ENCODE measurements around the gene AFAP1L2. TPM values are rescaled to one million over a fixed set of nuclear protein-coding genes. Genes with fewer than 3 reads are reported as not detected.

Gene AFAP1L2
- total RNA-seq, 1 experiment from 2014 or later, result not detected

GRCh38 chr10:114332301-114333192 is 71.8 kb downstream of the AFAP1L2 start:
- DNase-seq (ENCODE audit: low spot score), result no peak
- CTCF ChIA-PET, result no interaction called here
- POLR2A ChIA-PET (ENCODE audit: low non-redundant PET), result interaction anchor here (0.6 kb wide), 1 partner anchor 23 kb away, joined by 4 read pairs; no protein-coding TSS in a partner anchor
- BruUV-seq (replicated peaks), result no TSS peak
- H3K4me3 ChIP-seq (ENCODE audit: low read depth, low read length, poor library complexity, severe bottlenecking), result no peak overlapping the region
- no peak overlapping the region for H3K27ac ChIP-seq (ENCODE audit: low read depth, low read length, poor library complexity, severe bottlenecking)
- no peaks in the 10 kb centered on the region for H3K27me3 ChIP-seq (replicated peaks; ENCODE audit: insufficient read depth, low read depth, low read length, poor library complexity)
- no peaks in the 10 kb centered on the region for H3K4me1 ChIP-seq (ENCODE audit: insufficient read depth, low read length, poor library complexity, severe bottlenecking)
- no peaks in the 10 kb centered on the region for H3K9me3 ChIP-seq (ENCODE audit: low read depth, low read length, poor library complexity, severe bottlenecking)
- intact Hi-C loops (cut with micrococcal nuclease; ENCODE audit: unreplicated experiment), result no loop called here
- no peaks in the 10 kb centered on the region for H3K36me3 ChIP-seq (ENCODE audit: insufficient read depth, low read length, poor library complexity, severe bottlenecking)
- TF ChIP-seq EZH2 (IDR thresholded peaks at IDR 0.05; ENCODE audit: borderline replicate concordance, low read depth, low read length, poor library complexity, severe bottlenecking), result no peak
- no peak for TF ChIP-seq CTCF (conservative IDR thresholded peaks at IDR 0.05; ENCODE audit: low read depth, low read length)

- Histone ChIP-seq H3K4me3 (ENCODE audit: low read depth, low read length, poor library complexity, severe bottlenecking) (no peak overlapping the region), H3K9me3 (ENCODE audit: low read depth, low read length, poor library complexity, severe bottlenecking) (no peaks in the 10 kb centered on the region), H3K4me1 (ENCODE audit: insufficient read depth, low read length, poor library complexity, severe bottlenecking) (no peaks in the 10 kb centered on the region), H3K27me3 (replicated peaks; ENCODE audit: insufficient read depth, low read depth, low read length, poor library complexity) (no peaks in the 10 kb centered on the region), H3K36me3 (ENCODE audit: insufficient read depth, low read length, poor library complexity, severe bottlenecking) (no peaks in the 10 kb centered on the region), H3K27ac (ENCODE audit: low read depth, low read length, poor library complexity, severe bottlenecking) (no peak overlapping the region)
- DNase-seq (ENCODE audit: low spot score), result no peak
- ChIA-PET CTCF (no interaction called here), POLR2A (ENCODE audit: low non-redundant PET) (interaction anchor here (0.6 kb wide), 1 partner anchor 1245 kb away, joined by 3 read pairs; no protein-coding TSS in a partner anchor)
- no peak for TF ChIP-seq CTCF (conservative IDR thresholded peaks at IDR 0.05; ENCODE audit: low read depth, low read length)
- TF ChIP-seq EZH2 (IDR thresholded peaks at IDR 0.05; ENCODE audit: borderline replicate concordance, low read depth, low read length, poor library complexity, severe bottlenecking), result no peak
- intact Hi-C loops (cut with micrococcal nuclease; ENCODE audit: unreplicated experiment), result no loop called here
- BruUV-seq (replicated peaks), result no TSS peak
Measured at GRCh38 chr10:114329634-114330365, 74.5 kb downstream of the AFAP1L2 start.

- ChIA-PET CTCF (no interaction called here), POLR2A (ENCODE audit: low non-redundant PET) (no interaction called here)
- no peak overlapping the region for H3K27ac ChIP-seq (ENCODE audit: low read depth, low read length, poor library complexity, severe bottlenecking)
- no peaks in the 10 kb centered on the region for H3K9me3 ChIP-seq (ENCODE audit: low read depth, low read length, poor library complexity, severe bottlenecking)
- no peak for TF ChIP-seq CTCF (conservative IDR thresholded peaks at IDR 0.05; ENCODE audit: low read depth, low read length)
- no peak for TF ChIP-seq EZH2 (IDR thresholded peaks at IDR 0.05; ENCODE audit: borderline replicate concordance, low read depth, low read length, poor library complexity, severe bottlenecking)
- no peaks in the 10 kb centered on the region for H3K4me1 ChIP-seq (ENCODE audit: insufficient read depth, low read length, poor library complexity, severe bottlenecking)
- no peaks in the 10 kb centered on the region for H3K27me3 ChIP-seq (replicated peaks; ENCODE audit: insufficient read depth, low read depth, low read length, poor library complexity)
- intact Hi-C loops (cut with micrococcal nuclease; ENCODE audit: unreplicated experiment), result no loop called here
- no TSS peak for BruUV-seq (replicated peaks)
- DNase-seq (ENCODE audit: low spot score), result no peak
- no peaks in the 10 kb centered on the region for H3K36me3 ChIP-seq (ENCODE audit: insufficient read depth, low read length, poor library complexity, severe bottlenecking)
- no peak overlapping the region for H3K4me3 ChIP-seq (ENCODE audit: low read depth, low read length, poor library complexity, severe bottlenecking)
Measured at GRCh38 chr10:114328874-114329273, 75.4 kb downstream of the AFAP1L2 start.

Measured in A673 (cell line).